PC-9 (cell line): ENCODE data around the gene SERPINE1.

ENCODE experiments used
- CTCF ChIP-seq: fragments of 200-600 bp; sonication (generic); conservative IDR thresholded peaks from 2 replicates; pipeline ENCODE4 v1.6.1; 2017; ENCODE audit warnings: mixed run types, antibody characterized with exemption, mild to moderate bottlenecking, moderate library complexity
- EZH2 ChIP-seq: fragments of 200-600 bp; sonication (generic); IDR thresholded peaks from 2 replicates; pipeline ENCODE4 v1.8.0; 2017; ENCODE audit warnings: antibody characterized with exemption, low read depth

GRCh38 chr7:101128040-101128834 lies 1.3 kb downstream of the SERPINE1 start:
- no peak for TF ChIP-seq CTCF
- no peak for TF ChIP-seq EZH2
